H9 (cell line): ENCODE data around the gene PTCRA. TPM values are rescaled to one million over a fixed set of nuclear protein-coding genes. Genes with fewer than 3 reads are reported as not detected.

ENCODE experiments used
- DNase-seq: peaks from one replicate; pipeline ENCODE4 v3.0.0-alpha.2; 2017
- H2AFZ ChIP-seq: one replicate; pipeline ENCODE4 v1.6.1; 2013; ENCODE audit warnings: mild to moderate bottlenecking, low read length, control low read depth, moderate library complexity
- H2AK5ac ChIP-seq: 2 replicates; pipeline ENCODE4 v1.6.1; 2013; ENCODE audit warnings: low read length, control low read depth, mixed read lengths; ENCODE audit not compliant: insufficient read length
- H2BK120ac ChIP-seq: one replicate; pipeline ENCODE4 v1.6.1; 2013; ENCODE audit warnings: low read depth, mild to moderate bottlenecking, low read length, control low read depth, inconsistent platforms; ENCODE audit not compliant: poor library complexity, severe bottlenecking
- H2BK12ac ChIP-seq: 2 replicates; pipeline ENCODE4 v1.6.1; 2013; ENCODE audit warnings: low read length, control low read depth, mixed read lengths, low read depth; ENCODE audit not compliant: insufficient read length
- H2BK15ac ChIP-seq: 2 replicates; pipeline ENCODE4 v1.6.1; 2013; ENCODE audit warnings: low read depth, low read length, control low read depth
- H2BK20ac ChIP-seq: one replicate; pipeline ENCODE4 v1.6.1; 2013; ENCODE audit warnings: low read depth, mild to moderate bottlenecking, low read length, control low read depth, inconsistent platforms; ENCODE audit not compliant: poor library complexity, severe bottlenecking
- H2BK5ac ChIP-seq: 2 replicates; pipeline ENCODE4 v1.6.1; 2013; ENCODE audit warnings: low read length, control low read depth, mixed read lengths; ENCODE audit not compliant: insufficient read length
- H3K14ac ChIP-seq: 2 replicates; pipeline ENCODE4 v1.6.1; 2013; ENCODE audit warnings: low read length, control low read depth; ENCODE audit not compliant: insufficient read depth
- H3K18ac ChIP-seq: 2 replicates; pipeline ENCODE4 v1.6.1; 2013; ENCODE audit warnings: low read depth, mild to moderate bottlenecking, mixed read lengths, low read length, control low read depth; ENCODE audit not compliant: insufficient read length
- H3K23ac ChIP-seq: 2 replicates; pipeline ENCODE4 v1.6.1; 2013; ENCODE audit warnings: low read length, control low read depth, mixed read lengths, low read depth; ENCODE audit not compliant: insufficient read length
- H3K23me2 ChIP-seq: 2 replicates; pipeline ENCODE4 v1.6.1; 2013; ENCODE audit warnings: low read depth, mild to moderate bottlenecking, mixed read lengths, low read length, control low read depth; ENCODE audit not compliant: insufficient read length, poor library complexity, severe bottlenecking
- H3K27ac ChIP-seq: 2 replicates; pipeline ENCODE4 v1.5.1; 2013; ENCODE audit warnings: low read length, control low read depth, mixed read lengths, low read depth; ENCODE audit not compliant: insufficient read length
- H3K27me3 ChIP-seq: 2 replicates; pipeline ENCODE4 v1.6.1; 2013; ENCODE audit warnings: low read length, control low read depth, inconsistent platforms; ENCODE audit not compliant: insufficient read depth
- H3K4ac ChIP-seq: 2 replicates; pipeline ENCODE4 v1.6.1; 2013; ENCODE audit warnings: low read depth, mild to moderate bottlenecking, control low read depth, inconsistent platforms, low read length, moderate library complexity
- H3K4me1 ChIP-seq: 2 replicates; pipeline ENCODE4 v1.6.1; 2013; ENCODE audit warnings: low read length, control low read depth, inconsistent platforms; ENCODE audit not compliant: insufficient read depth
- H3K4me2 ChIP-seq: 2 replicates; pipeline ENCODE4 v1.6.1; 2013; ENCODE audit warnings: low read length, control low read depth, mixed read lengths; ENCODE audit not compliant: insufficient read length, insufficient read depth
- H3K56ac ChIP-seq: 2 replicates; pipeline ENCODE4 v1.6.1; 2013; ENCODE audit warnings: low read depth, mild to moderate bottlenecking, mixed read lengths, low read length, control low read depth; ENCODE audit not compliant: insufficient read length
- H3K79me1 ChIP-seq: 2 replicates; pipeline ENCODE4 v1.6.1; 2013; ENCODE audit warnings: low read depth, mild to moderate bottlenecking, moderate library complexity, low read length, control low read depth, inconsistent platforms; ENCODE audit not compliant: insufficient read depth, poor library complexity, severe bottlenecking
- H3K79me2 ChIP-seq: 2 replicates; pipeline ENCODE4 v1.6.1; 2013; ENCODE audit warnings: low read length, control low read depth, inconsistent platforms; ENCODE audit not compliant: insufficient read depth
- H3K9ac ChIP-seq: 2 replicates; pipeline ENCODE4 v1.6.1; 2013; ENCODE audit warnings: low read length, control low read depth, mixed read lengths; ENCODE audit not compliant: insufficient read length; ENCODE audit errors: extremely low read depth
- H3K9me3 ChIP-seq: one replicate; pipeline ENCODE4 v1.6.1; 2013; ENCODE audit warnings: low read depth, low read length, inconsistent platforms; ENCODE audit not compliant: control insufficient read depth
- H3T11ph ChIP-seq: one replicate; pipeline ENCODE4 v1.6.1; 2013; ENCODE audit warnings: mild to moderate bottlenecking, low read length, control low read depth, inconsistent platforms
- H4K20me1 ChIP-seq: one replicate; pipeline ENCODE4 v1.6.1; 2013; ENCODE audit not compliant: control insufficient read depth, insufficient read length, insufficient read depth
- H4K5ac ChIP-seq: 2 replicates; pipeline ENCODE4 v1.6.1; 2013; ENCODE audit warnings: low read depth, mild to moderate bottlenecking, mixed read lengths, low read length, control low read depth; ENCODE audit not compliant: insufficient read length
- H4K8ac ChIP-seq: replicated peaks from 2 replicates; pipeline ENCODE4 v1.6.1; 2013; ENCODE audit warnings: low read length, control low read depth, mixed read lengths, low read depth; ENCODE audit not compliant: insufficient read length
- H4K91ac ChIP-seq: 2 replicates; pipeline ENCODE4 v1.6.1; 2013; ENCODE audit warnings: low read depth, mild to moderate bottlenecking, moderate library complexity, mixed read lengths, low read length, control low read depth; ENCODE audit not compliant: insufficient read length
- H3K27ac Mint-ChIP-seq, 3 experiments: 2 replicates in 2 of 3; 3 replicates in 1 of 3; pipeline ENCODE4 v1.8.0; 2020 to 2021; ENCODE audit warnings: mixed read lengths in 3 of 3, mild to moderate bottlenecking in 1 of 3, moderate library complexity in 1 of 3
- H3K27me3 Mint-ChIP-seq: 2 replicates; pipeline ENCODE4 v1.8.0; 2021; ENCODE audit warnings: low read depth, mild to moderate bottlenecking, moderate library complexity, mixed read lengths
- H3K36me3 Mint-ChIP-seq, 3 experiments: 2 replicates in 2 of 3; 3 replicates in 1 of 3; pipeline ENCODE4 v1.8.0; 2020 to 2021; ENCODE audit warnings: low read depth in 3 of 3, mixed read lengths in 3 of 3; ENCODE audit not compliant: insufficient read depth in 1 of 3
- H3K4me1 Mint-ChIP-seq, 2 experiments: 2 replicates each; pipeline ENCODE4 v1.8.0; 2020; ENCODE audit warnings: mixed read lengths in 2 of 2
- H3K4me3 Mint-ChIP-seq, 2 experiments: 2 replicates in 1 of 2; 3 replicates in 1 of 2; pipeline ENCODE4 v1.8.0; 2020 to 2021; ENCODE audit warnings: mild to moderate bottlenecking in 2 of 2, mixed read lengths in 2 of 2, moderate library complexity in 1 of 2
- H3K9me3 Mint-ChIP-seq, 2 experiments: 2 replicates in 1 of 2; 3 replicates in 1 of 2; pipeline ENCODE4 v1.8.0; 2020; ENCODE audit warnings: mild to moderate bottlenecking in 2 of 2, mixed read lengths in 2 of 2, moderate library complexity in 1 of 2
- CTCF ChIP-seq: fragments of 200-600 bp; sonication (generic); conservative IDR thresholded peaks from 3 replicates; pipeline ENCODE4 v1.8.0; 2021; ENCODE audit warnings: antibody characterized with exemption, mild to moderate bottlenecking
- WGBS: extraction: QIAGEN DNeasy Blood & Tissue Kit; methylation state at CpG from one replicate; pipeline ENCODE4 v1.1.7; 2013; ENCODE audit warnings: missing lambda C conversion rate, low lambda C conversion rate, mixed read lengths; ENCODE audit not compliant: insufficient read length; ENCODE audit errors: extremely low coverage; 5-methylcytosine and 5-hydroxymethylcytosine counted together
- total RNA-seq: library from RNA; stranded (reverse); gene quantifications from 2 replicates; pipeline ENCODE4 v1.2.1, GENCODE V29; 2021

Gene PTCRA
- total RNA-seq, 1 experiment from 2014 or later = not detected

DNA sequence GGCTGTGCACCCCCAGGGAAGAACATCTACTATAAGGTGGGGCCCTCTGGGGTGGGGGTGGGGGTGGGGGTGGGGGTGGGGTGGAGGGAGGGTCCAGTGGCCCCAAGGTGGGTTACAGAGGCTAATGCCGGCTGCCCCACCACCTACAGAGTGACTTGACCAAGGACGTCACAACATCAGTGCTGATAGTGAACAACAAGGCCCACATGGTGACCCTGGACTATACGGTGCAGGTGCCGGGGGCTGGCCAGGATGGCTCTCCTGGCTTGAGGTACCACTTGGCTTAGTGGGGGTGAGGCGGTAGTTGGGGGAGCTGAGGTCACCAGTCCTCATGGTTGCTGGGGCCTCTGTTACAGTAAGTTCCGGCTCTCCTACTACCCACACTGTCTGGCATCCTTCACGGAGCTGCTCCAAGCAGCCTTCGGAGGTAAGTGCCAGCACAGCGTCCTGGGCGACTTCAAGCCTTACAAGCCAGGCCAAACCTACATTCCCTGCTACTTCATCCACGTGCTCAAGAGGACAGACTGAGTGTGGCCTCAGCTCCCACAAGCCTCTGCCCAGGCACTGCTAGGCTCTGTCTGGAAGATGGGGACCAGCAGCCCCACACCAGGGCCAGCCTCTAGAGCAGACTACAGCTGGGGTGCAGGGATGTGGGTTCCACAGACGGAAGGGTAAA is 47.5 kb downstream of the PTCRA start:
- Mint-ChIP-seq H3K4me1 (peaks cover 12% of the 10 kb centered on the region in 2 experiments), H3K4me3 (no peak overlapping the region), H3K36me3 (peaks cover 0 to 33% (median 14%) of the 10 kb centered on the region in 3 experiments; a peak in 5 of 7 replicates), H3K27ac (no peak overlapping the region), H3K9me3 (0 out of 5 replicates have a peak, but pooled peaks cover 0 to 2% of the 10 kb centered on the region in 2 experiments), H3K27me3 (peaks cover 36% of the 10 kb centered on the region)
- Histone ChIP-seq H3K14ac (no peak overlapping the region), H3K4me1 (no peaks in the 10 kb centered on the region), H2BK5ac (no peak overlapping the region), H3K27me3 (peaks cover 6% of the 10 kb centered on the region; the same call in 1 of the 2 replicates), H2BK12ac (no peak overlapping the region), H4K91ac (no peak overlapping the region), H3K9ac (no peak overlapping the region), H3K27ac (no peak overlapping the region), H4K8ac (no peak overlapping the region), H2AK5ac (no peak overlapping the region), H3T11ph (no peak overlapping the region), H2AFZ (no peak overlapping the region), H4K20me1 (no peaks in the 10 kb centered on the region), H3K79me1 (no peaks in the 10 kb centered on the region), H3K23ac (no peak overlapping the region), H3K56ac (no peak overlapping the region), H3K9me3 (no peaks in the 10 kb centered on the region), H3K23me2 (peaks cover 10% of the 10 kb centered on the region), H2BK15ac (no peak overlapping the region), H3K18ac (no peak overlapping the region), H2BK120ac (no peak overlapping the region), H2BK20ac (no peak overlapping the region), H3K79me2 (no peaks in the 10 kb centered on the region), H4K5ac (no peak overlapping the region), H3K4me2 (no peak overlapping the region), H3K4ac (no peak overlapping the region)
- TF ChIP-seq CTCF = no peak
- no peak for DNase-seq
- WGBS = no CpG with 5 or more reads among the region's 12 CpGs
